Adrenal gland (tissue), 5 donors: ENCODE results near the gene GMPS.

Source experiments
- CTCF ChIP-seq, 6 experiments: fragments of 450-650 bp in 4 of 6; fragments of 200-600 bp in 2 of 6; sonication (generic) in 1 of 6; IDR thresholded peaks; 1 replicate in 5 of 6; 2 replicates in 1 of 6; pipeline versions ENCODE4 v1.5.1 to v1.8.0; 2016 to 2021; ENCODE audit warnings: antibody characterized with exemption in 6 of 6, mild to moderate bottlenecking in 2 of 6, moderate library complexity in 1 of 6
- POLR2A ChIP-seq, 2 donors: fragments of 450-650 bp; IDR thresholded peaks; one replicate each; pipeline ENCODE4 v1.6.1; 2017; ENCODE audit warnings: antibody characterized with exemption in 2 of 2, mild to moderate bottlenecking in 2 of 2, moderate library complexity in 1 of 2
- donor health status: DM: no; HTN: no; CAD: no.

GRCh38 chr3:155957412-155957880, 87.0 kb downstream of the GMPS start:
- TF ChIP-seq CTCF (IDR thresholded peaks at IDR 0.05) (no peak), POLR2A (IDR thresholded peaks at IDR 0.05) (no peak)
